OCI-M1 (cell line): ENCODE measurements around the gene ARHGAP23.
A peak's percentile ranks its signal among the peaks of the same experiment; 100 is the strongest.
"Not testable (repeated sequence)": the region's sequence is repeated elsewhere in the genome, so short reads cannot be mapped to it uniquely, and the experiment has no call there.

Experiments used
- DNase-seq: peaks from one replicate; lab custom pipeline; 2025; lab: John Stamatoyannopoulos, UW

Gene ARHGAP23

DNA sequence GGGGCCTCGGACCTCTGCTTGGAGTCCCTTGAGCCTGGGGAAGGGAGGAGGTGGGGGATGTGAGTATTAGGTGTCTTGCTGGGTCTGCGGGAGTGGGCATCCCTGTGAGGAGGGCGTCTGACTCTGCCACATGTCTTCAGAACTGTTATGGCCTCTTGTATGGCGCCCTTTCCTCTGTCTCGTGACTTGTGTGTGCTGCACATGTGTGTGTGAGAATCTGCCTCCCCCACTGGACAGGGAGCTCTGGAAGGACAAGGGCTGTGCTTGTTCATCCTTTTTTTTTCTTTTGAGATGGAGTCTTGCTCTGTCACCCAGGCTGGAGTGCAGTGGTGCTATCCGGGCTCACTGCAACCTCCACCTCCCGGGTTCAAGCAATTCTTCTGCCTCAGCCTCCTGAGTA lies 33.4 kb downstream of the ARHGAP23 start:
- no peak for DNase-seq

DNA sequence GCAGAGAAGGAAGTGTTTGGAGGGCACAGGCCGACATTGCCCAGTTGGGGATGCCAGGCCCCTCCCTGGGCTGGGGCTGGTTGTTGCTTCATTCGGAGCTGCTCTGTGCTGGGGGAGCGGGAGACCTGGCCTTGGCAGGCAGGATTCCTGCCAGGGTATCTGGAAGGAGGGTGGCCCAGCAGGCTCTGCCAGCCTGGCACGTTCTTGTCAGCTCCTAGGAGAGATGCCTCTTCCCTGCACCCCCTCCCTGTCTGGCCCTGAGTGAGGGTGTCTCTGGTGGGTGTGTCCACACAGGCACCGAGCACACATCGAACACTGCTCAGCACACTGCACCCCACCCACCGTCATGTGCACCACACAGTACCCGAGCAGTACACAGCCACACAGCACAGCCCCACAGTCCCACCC lies 35.2 kb downstream of the ARHGAP23 start:
- DNase-seq, result no peak

DNA sequence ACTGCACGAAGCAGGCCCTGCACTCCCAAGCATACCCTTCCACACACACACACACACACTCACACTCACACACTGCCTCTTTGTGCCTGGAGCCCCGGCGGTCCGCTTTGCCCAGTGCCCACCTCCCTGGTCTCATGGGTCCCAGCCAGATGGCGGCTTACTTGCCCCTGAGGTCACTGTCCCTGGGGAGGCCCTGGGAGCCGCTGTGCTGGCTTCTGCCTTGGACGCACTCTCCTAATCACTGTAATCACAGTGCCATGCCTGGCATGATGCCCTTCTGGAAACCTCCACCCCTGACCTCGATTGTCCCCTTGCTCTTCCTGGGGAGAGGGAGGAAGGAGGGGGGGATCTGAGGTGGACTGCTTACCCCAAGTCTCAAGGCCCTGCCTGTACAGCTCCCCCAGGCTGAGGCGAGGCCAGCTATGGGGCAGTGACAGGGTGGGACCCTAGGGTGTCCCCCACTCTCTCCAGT lies 36.0 kb downstream of the ARHGAP23 start:
- no peak for DNase-seq

DNA sequence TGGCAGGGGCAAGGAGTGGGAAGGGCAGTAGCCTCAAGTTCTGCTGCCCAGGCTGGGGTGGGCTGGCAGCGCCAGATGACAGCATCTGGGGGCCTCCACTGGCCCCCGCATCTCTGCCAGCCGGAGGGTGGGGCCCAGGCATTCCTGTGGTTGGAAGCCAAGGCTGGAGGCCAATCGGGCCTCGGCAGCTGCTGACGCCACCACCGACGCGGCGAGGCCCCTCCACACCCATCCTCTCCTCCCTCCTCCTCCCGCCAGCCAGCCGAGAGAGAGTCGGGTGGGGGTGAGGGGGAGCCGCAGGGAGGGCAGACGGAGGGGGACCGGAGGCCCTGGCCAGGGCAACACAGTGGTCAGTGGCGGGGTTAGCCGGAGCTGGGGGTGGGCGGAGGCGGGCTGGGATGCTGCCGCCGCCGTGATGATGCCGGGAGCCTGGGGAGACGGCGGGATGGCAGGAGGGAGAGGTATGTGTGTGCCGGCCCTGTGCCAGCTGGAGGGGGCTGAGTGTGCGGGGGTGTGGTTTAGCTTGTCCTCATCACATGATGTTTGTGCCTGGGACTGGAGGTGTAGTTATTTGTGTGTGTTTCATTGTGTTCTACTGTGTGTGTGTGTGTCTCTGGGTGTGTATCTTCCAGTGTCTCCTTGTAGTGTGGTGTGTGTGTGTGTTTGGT lies 36.6 kb downstream of the ARHGAP23 start:
- DNase-seq, result peak; percentile 19

DNA sequence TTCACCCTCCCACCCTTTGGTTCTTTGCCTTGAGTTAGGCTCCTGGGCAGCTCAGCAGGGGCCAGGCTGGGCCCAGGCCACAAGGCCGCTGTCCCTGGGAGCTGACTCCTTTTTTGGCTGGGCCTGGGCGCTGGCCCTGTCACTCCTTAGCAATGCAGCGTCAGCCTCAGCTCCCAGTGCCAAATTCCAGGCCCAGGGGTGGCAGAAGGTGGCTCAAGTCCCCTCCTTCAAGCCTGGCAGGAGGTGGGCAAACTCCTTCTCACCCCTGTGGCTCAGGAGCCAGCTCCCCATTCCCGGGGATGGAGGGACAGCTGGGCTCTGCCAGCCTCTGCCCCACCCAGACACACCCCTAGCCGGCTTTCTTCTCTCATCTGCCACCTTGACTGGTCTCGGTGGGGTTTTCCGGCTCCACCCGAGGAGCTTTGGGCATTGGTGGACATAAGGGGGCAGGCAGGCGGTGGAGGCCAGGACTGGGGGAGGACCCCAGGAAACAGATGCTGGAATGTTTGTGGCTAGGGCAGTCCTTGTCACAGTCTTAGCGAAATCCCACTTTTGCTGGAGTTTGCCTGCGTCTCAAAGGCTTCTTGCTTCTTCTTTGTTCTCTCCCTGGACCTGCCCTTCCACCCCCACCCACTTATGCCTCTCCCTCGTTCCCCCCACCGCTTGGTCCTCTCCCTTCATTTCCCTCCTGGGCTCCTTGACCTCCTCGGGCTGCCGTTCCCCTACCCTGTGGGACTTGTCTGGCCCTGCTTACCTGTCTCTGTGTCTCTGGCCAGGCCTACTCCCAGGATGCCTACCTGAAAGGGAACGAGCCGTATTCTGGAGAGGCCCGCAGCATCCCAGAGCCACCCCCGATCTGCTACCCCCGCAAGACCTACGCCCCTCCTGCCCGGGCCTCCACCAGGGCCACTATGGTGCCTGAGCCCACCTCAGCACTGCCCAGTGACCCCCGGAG lies 37.4 kb downstream of the ARHGAP23 start:
- no peak for DNase-seq

DNA sequence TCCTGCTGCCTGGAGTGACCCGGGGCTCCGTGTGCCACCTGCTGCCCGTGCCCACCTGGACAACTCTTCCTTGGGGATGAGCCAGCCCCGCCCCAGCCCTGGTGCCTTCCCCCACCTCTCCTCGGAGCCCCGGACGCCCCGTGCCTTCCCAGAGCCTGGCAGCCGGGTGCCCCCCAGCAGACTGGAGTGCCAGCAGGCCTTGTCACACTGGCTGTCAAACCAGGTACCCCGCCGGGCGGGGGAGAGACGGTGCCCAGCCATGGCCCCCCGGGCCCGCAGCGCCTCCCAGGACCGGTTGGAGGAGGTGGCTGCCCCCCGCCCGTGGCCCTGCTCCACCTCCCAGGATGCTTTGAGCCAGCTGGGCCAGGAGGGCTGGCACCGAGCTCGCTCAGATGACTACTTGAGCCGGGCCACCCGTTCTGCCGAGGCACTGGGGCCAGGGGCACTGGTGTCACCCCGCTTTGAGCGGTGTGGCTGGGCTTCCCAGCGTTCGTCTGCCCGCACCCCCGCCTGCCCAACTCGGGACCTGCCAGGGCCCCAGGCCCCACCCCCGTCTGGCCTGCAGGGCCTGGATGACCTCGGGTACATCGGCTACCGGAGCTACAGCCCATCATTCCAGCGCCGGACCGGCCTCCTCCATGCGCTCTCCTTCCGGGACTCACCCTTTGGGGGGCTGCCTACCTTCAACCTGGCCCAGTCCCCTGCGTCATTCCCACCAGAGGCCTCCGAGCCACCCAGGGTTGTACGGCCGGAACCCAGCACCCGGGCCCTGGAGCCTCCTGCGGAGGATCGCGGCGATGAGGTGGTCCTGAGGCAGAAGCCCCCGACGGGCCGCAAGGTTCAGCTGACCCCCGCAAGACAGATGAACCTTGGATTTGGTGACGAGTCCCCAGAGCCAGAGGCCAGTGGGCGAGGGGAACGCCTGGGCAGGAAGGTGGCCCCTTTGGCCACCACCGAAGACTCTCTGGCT lies 38.4 kb downstream of the ARHGAP23 start:
- DNase-seq, result no peak

DNA sequence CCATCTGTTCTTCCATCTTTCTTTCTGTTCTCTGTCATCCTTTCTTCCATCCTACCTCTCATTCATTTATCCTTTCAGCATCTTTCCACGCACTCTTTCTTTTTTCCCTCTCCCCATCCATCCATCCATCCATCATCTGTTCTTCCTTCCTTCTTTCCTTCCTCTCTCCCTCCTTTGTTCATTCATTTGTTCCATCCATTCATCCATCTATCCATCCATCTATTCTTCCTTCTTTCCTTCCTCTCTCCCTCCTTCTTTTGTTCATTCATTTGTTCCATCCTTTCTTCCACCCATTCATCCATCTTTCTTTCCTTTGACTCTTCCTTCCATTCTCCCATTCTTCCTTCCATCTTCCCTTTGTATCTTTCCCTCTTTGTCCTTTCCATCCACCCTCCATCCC lies 39.2 kb downstream of the ARHGAP23 start:
- no peak for DNase-seq

DNA sequence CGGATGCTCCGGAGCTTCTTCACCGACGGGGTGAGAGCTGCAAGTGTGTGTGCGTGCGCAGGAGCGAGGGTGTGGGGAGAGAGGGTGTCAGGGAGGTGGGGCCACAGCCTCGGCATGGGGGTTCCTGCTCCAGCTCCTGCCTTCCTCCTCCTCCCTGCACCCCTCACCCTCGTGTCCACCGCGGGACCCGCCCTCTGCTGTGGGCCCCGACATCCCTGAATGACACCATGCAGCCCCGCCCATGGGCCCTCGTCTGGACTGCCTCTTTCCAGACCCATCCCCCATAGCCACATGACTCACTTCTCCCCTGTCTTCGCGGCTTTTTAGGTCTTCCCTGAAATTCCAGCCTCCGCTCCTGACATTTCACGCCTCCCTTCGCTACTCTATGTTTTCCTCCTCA lies 41.6 kb downstream of the ARHGAP23 start:
- no peak for DNase-seq

DNA sequence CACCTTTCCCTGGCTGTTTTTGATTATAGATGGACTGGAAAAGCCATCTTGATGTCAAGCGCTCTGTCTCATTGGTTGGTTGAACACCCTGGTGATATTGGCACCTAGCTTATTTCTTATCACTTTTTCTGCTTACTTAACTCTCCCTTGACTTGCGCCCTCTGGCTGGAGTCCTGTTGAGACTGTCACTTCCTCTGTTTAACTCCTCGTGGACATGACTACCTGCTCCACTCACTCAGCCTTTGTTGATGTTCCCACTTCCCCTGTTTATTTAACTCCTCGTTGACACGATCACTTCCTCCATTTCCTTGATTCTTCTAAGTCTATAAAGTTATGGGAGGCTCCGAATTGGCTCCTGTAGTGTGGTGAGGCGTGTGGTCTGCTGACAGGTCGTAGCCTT lies 43.0 kb downstream of the ARHGAP23 start:
- peak; percentile 20 for DNase-seq

DNA sequence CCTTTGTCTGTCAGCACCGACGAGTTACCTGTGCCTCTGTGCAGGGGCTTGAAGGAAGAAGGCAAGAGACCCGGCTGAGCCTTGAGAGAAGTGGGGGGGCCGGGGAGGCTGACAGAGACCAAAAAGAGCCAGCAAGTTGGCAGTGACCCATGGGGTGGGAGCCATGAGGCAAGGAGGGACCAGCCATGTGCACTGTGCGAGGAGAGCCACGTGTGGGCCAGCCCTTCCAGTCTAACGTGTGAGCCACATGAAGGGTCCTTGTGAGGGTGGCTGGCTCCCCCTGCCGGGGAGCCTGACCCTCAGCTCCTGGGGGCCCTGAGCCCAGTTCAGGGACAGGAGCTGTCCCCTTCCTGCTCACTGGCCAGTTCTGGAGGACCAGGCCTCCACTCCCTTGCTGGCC lies 46.4 kb downstream of the ARHGAP23 start:
- peak; percentile 70 for DNase-seq

DNA sequence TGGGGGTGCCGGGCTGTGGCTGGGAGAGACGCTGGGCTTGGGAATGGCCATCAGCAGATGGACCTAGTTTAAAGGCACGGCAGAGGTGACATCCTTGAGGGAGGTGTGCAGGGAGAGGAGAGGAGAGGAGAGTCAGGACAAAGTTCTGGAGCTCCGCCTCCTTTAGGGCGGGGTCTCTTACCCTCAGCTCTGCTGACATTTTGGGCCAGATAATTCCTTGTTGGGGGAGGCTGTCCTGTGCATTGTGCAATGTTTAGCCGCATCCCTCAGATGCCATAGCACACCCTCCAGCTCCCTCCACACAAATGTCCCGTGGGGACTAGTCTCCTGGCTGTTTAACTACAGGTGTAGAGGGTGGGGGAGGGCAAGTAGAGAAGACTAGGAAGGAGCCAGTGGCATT lies 48.3 kb downstream of the ARHGAP23 start:
- DNase-seq, result peak; percentile 42

DNA sequence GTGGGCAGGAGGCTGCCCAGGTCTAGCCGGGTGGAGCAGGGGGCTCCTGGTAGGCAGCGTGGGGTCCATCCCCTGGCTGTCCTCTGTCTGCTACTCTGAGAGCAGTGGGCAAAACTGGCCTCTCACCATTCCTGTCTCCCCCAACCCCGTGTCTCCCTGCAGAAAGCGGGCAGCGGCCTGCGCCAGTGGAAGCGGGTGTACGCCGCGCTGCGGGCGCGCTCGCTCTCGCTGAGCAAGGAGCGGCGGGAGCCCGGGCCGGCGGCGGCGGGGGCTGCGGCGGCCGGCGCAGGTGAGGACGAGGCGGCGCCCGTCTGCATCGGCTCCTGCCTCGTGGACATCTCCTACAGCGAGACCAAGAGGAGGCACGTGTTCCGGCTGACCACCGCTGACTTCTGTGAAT lies 49.2 kb downstream of the ARHGAP23 start:
- DNase-seq, result not testable (repeated sequence)

DNA sequence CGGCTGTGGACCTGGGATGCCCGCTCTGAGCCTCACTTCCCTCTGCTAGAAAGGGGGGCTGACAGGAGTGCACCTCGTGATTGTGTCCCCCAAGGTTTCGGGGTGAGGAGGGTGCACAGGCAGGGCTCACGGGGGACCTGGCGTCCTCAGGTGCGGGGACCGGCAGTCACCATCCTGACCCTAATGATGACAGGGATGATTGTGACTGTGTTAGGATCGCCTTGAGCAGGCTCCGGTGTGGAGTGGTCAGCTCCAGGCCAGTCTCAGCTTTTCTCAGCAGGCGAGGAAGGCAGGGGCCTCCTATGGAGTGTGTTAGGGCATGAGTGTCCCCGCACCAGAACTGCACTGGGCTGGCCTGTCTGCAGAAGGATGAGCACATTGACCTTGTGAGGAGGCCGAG lies 49.7 kb downstream of the ARHGAP23 start:
- not testable (repeated sequence) for DNase-seq

DNA sequence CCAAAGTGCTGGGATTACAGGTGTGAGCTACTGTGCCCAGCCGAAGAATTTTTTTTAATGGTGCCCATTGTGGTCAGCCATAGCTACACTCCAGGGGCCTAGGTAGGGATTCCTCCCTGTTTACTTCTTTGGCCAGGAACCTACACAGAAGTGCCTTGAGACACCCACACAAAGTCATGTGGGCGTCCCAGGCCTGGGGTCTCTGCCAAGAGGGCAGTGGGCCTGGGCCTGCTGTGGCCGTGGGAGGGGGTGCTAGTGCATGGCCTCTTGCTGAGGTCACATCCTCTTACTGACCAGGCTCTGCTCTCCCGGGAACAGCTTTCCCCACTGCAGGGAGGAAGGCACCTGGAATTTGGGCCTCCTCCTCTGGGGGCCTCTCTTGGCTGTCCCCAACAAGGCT lies 50.4 kb downstream of the ARHGAP23 start:
- not testable (repeated sequence) for DNase-seq

DNA sequence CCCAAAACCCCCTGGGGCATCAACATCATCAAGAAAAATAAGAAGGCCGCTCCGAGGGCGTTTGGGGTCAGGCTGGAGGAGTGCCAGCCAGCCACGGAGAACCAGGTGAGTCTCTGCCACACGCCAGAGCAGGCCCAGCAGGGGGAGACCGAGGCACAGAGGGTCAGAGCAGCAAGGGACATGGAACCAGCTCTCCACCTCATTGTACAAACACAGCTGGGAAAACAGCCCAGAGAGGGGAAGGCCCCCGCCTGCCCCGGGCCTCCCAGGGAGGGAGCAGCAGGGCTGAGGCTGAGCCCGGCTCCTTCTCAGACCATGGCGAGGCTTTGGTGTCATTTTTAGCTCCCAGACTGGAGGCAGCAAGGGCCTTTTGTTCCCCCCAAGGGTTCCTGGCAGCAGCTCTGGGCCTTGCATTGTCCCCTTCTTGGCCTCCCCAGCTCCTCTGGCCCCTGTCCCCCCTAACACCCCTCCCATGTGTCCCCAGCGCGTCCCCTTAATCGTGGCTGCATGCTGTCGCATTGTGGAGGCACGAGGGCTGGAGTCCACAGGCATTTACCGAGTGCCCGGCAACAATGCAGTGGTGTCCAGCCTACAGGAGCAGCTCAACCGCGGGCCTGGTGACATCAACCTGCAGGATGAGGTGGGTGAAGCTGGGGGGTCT lies 53.9 kb downstream of the ARHGAP23 start:
- DNase-seq, result not testable (repeated sequence)

DNA sequence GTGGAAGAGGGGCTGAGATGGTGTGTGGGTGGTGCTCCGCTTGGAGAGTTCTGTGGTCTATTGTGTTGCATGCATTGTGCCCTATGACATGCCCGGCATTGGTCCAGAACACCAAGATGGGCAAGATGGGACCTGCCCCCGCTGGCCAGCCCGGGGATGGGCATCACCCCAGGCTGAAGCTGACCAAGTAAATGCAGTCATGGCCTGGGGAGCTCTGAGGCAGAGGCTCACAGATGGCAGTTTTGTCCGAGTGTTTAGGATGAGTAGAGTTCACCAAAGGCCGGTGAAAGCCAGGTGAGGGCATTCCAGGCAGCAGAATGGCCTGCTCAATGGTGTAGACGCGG lies 54.4 kb downstream of the ARHGAP23 start:
- DNase-seq, result not testable (repeated sequence)

DNA sequence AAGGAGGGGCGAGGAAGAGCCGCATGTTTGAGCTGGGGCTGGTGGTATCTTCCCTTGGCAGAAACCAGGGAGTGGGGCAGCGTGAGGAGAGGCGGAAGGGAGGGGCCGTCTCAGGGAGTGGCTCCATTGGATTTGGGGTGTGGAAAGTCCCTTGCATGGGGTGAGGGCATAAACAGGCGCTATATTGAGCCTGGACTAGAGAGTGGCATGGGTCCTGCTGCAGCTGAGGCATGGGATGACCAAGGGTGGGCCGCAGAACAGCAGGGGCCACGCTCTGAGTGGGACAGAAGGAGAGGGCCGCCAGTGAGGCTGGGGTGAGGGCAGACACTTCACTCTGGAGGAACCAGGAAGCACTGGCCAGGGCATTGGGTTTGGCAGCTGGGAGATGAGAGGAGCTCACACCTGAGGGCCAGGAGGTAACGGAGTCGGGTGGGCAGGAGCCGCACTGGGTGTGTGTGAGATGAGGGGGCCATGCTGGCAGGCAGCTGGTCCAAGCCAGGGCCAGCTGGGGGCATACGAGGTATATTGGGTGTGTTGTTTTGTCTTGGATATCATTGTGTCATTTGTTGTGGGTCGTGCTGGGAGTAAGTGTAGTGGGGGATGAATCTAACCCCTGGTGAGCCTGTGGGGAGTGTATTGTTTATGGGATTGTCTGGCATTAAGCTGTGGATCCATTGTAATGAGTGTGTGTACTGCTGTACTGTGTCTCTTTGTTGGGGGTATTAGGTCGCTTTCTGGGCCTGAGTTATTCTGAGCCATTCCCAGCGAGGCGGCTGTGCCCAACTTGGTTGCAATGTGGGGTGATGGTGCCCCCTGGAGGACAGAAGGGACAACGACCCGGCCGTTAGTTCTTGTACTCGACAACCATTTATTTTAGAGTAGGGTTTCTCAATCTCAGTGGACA lies 56.2 kb downstream of the ARHGAP23 start:
- DNase-seq, result peak; percentile 75

DNA sequence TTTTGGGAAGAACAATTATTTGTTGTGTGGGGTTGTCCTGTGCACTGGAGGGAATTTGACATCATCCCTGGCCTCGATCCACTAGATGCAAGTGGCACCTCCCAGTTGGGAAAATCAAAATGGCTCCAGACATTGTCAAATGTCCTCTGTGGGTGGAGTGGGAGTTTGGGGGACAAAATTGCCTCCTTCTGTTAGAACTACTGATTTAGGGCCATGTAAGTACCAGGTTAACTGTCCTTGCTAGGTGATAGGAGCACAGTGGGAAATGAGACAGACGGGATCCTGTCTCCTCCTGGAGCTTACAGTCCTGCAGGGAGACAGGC lies 56.8 kb downstream of the ARHGAP23 start:
- DNase-seq, result no peak

DNA sequence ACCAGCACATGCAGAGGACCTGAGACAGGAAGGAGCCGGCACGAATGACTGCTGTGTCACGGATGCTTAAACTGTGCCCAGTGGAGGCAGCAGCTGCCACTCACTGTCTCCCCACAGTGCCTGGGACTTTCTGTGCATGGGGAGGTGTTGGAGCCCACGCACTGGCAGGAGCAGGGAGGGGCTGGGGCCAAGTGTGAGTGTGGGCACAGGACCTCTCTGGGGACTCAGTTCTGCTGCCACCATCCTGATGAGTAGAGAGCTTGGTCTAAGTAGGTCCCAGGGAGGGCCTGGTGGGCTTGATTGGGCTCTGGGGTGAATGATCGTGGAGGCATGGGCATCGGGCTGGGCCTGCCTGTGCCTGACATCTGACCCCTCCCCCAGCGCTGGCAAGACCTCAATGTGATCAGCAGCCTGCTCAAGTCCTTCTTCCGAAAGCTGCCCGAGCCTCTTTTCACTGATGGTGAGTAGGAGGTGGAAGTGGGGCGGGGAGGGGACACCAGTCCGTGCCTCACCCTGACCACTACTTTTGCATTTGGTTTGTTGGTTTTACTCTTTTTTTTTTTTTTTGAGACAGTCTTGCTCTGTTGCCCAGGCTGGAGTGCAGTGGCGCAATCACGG lies 57.5 kb downstream of the ARHGAP23 start:
- DNase-seq, result not testable (repeated sequence)

DNA sequence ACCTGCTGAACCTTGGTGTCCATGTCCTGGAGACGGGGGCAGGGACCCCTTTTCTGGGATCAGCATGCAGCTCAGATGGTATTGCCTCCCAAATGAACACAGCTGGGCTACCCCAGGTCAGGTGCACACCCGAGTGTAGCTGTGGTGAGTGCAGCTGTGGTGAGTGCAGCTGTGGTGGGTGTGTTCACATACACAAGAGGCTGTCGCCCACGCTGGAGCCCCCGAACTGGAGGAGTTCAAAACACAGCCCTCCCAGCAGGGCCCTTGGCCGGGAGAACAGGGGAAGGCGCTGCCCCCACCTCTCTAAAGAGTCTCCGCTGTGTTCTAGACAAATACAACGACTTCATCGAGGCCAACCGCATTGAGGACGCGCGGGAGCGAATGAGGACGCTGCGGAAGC lies 61.5 kb downstream of the ARHGAP23 start:
- not testable (repeated sequence) for DNase-seq
